ENCODE data around the gene REC8. TPM values are rescaled to one million over a fixed set of nuclear protein-coding genes. Genes with fewer than 3 reads are reported as not detected.

Gene REC8
- total and polyA plus RNA-seq, 2 of the 13 experiments (the other 11 are each of a cell fraction or from before 2014, with no cell fraction given), result 3.4 to 14.7 TPM

- peak; percentile 89 for TF ChIP-seq ZHX1 (CRISPR knock-in tag; IDR thresholded peaks at IDR 0.05; ENCODE audit: low read depth)
- peak; percentile 99 for TF ChIP-seq TARDBP (CRISPR knock-in tag; IDR thresholded peaks at IDR 0.05)
- peak; percentile 98 for TF ChIP-seq SIN3A (IDR thresholded peaks at IDR 0.05; ENCODE audit: borderline replicate concordance, low read depth, low read length)
- TF ChIP-seq CENPX (CRISPR knock-in tag; IDR thresholded peaks at IDR 0.05), result no peak
- TF ChIP-seq ERF (CRISPR knock-in tag; IDR thresholded peaks at IDR 0.05), result peak; percentile 99
- TF ChIP-seq ZNF260 (CRISPR knock-in tag; IDR thresholded peaks at IDR 0.05; ENCODE audit: borderline replicate concordance, low read depth), result peak; percentile 96
- TF ChIP-seq NFIC (IDR thresholded peaks at IDR 0.05; ENCODE audit: low read length), result no peak
- peak; percentile 45 for TF ChIP-seq GPN1 (CRISPR knock-in tag; IDR thresholded peaks at IDR 0.05; ENCODE audit: borderline replicate concordance)
- peak; percentile 77 for TF ChIP-seq ZNF12 (CRISPR knock-in tag; IDR thresholded peaks at IDR 0.05)
- TF ChIP-seq ZNF274 (CRISPR knock-in tag; IDR thresholded peaks at IDR 0.05), result peak; percentile 99
- peak; percentile 87 for TF ChIP-seq DRAP1 (CRISPR knock-in tag; IDR thresholded peaks at IDR 0.05)
- TF ChIP-seq ZNF841 (CRISPR knock-in tag; IDR thresholded peaks at IDR 0.05; ENCODE audit: borderline replicate concordance), result no peak
- TF ChIP-seq RBM39 (IDR thresholded peaks at IDR 0.05; ENCODE audit: low read depth, low read length, poor library complexity, severe bottlenecking), result peak; percentile 98
- peak; percentile 94 for TF ChIP-seq ZNF225 (CRISPR knock-in tag; IDR thresholded peaks at IDR 0.05)
- TF ChIP-seq RNF2 (conservative IDR thresholded peaks at IDR 0.05; ENCODE audit: low read depth), result peak; percentile 100
- TF ChIP-seq ZNF510 (CRISPR knock-in tag; IDR thresholded peaks at IDR 0.05; ENCODE audit: low read depth), result peak; percentile 100
- peak; percentile 98 for TF ChIP-seq ATF2 (CRISPR knock-in tag; IDR thresholded peaks at IDR 0.05)
- no peak for TF ChIP-seq ZNF382 (CRISPR knock-in tag; IDR thresholded peaks at IDR 0.05; ENCODE audit: borderline replicate concordance)
- TF ChIP-seq ZNF484 (CRISPR knock-in tag; IDR thresholded peaks at IDR 0.05; ENCODE audit: borderline replicate concordance, low read depth), result peak; percentile 84; the same call in 1 of the 2 replicates
- peak; percentile 100; the same call in 1 of the 2 replicates for TF ChIP-seq ZNF350 (CRISPR knock-in tag; IDR thresholded peaks at IDR 0.05; ENCODE audit: borderline replicate concordance, low read depth)
- peak; percentile 96 for TF ChIP-seq KLF13 (CRISPR knock-in tag; IDR thresholded peaks at IDR 0.05)
- peak; percentile 99 for TF ChIP-seq SMAD9 (CRISPR knock-in tag; IDR thresholded peaks at IDR 0.05)
- TF ChIP-seq REL (CRISPR knock-in tag; conservative IDR thresholded peaks at IDR 0.05), result no peak
- peak; percentile 100 for TF ChIP-seq KDM2A (CRISPR knock-in tag; IDR thresholded peaks at IDR 0.05; ENCODE audit: borderline replicate concordance, low read depth)
- TF ChIP-seq MLLT10 (CRISPR knock-in tag; IDR thresholded peaks at IDR 0.05), result peak; percentile 75
- TF ChIP-seq NAIF1 (CRISPR knock-in tag; IDR thresholded peaks at IDR 0.05; ENCODE audit: borderline replicate concordance), result no peak
These were observed 23.5 kb downstream of the REC8 start, which contains the start of gene TM9SF1 (continued) for GRCh38 chr14:24195186-24196070.

Measured in HepG2 (cell line).